ENCODE results near the gene MOGAT2.

MOGAT2 gene

GRCh38 chr11:75760243-75760642 is 42.6 kb downstream of the MOGAT2 start:
- no peak for DNase-seq

- DNase-seq, result no peak
Observed at GRCh38 chr11:75760710-75761493, 43.3 kb downstream of the MOGAT2 start.

- no peak for DNase-seq
Observed at GRCh38 chr11:75762158-75762557, 44.5 kb downstream of the MOGAT2 start.

- no peak for DNase-seq
Observed at GRCh38 chr11:75762885-75763284, 45.2 kb downstream of the MOGAT2 start.

- no peak for DNase-seq
Observed at GRCh38 chr11:75763846-75764245, 46.2 kb downstream of the MOGAT2 start.

- DNase-seq, result no peak
Observed at GRCh38 chr11:75765116-75765515, 47.5 kb downstream of the MOGAT2 start.

- DNase-seq, result no peak
Observed at GRCh38 chr11:75766443-75767227, 49.0 kb downstream of the MOGAT2 start.

- DNase-seq, result no peak
Observed at GRCh38 chr11:75767228-75767572, 49.6 kb downstream of the MOGAT2 start.

- no peak for DNase-seq
Observed at GRCh38 chr11:75767793-75768111, 50.1 kb downstream of the MOGAT2 start.

GRCh38 chr11:75768112-75768908 is 50.7 kb downstream of the MOGAT2 start, which contains the start of gene DGAT2:
Gene DGAT2, plus strand, starts transcription at chr11:75768778. Its CDS starts 214 bp downstream, at chr11:75768992.
- DNase-seq, result peak; percentile 83

- DNase-seq, result peak; percentile 12
Observed at GRCh38 chr11:75768909-75769771, 51.5 kb downstream of the MOGAT2 start.

GRCh38 chr11:75770102-75770501 is 52.5 kb downstream of the MOGAT2 start:
- no peak for DNase-seq

GRCh38 chr11:75771646-75772410 is 54.2 kb downstream of the MOGAT2 start:
- no peak for DNase-seq

- DNase-seq, result no peak
Observed at GRCh38 chr11:75773595-75774353, 56.1 kb downstream of the MOGAT2 start.

GRCh38 chr11:75775056-75775455 is 57.4 kb downstream of the MOGAT2 start:
- no peak for DNase-seq

- no peak for DNase-seq
Observed at GRCh38 chr11:75776546-75776945, 58.9 kb downstream of the MOGAT2 start.

- DNase-seq, result no peak
Observed at GRCh38 chr11:75777461-75778110, 59.9 kb downstream of the MOGAT2 start.

GRCh38 chr11:75778962-75779361 is 61.3 kb downstream of the MOGAT2 start:
- no peak for DNase-seq

- no peak for DNase-seq
Observed at GRCh38 chr11:75779960-75780359, 62.3 kb downstream of the MOGAT2 start.

- no peak for DNase-seq
Observed at GRCh38 chr11:75780888-75781287, 63.2 kb downstream of the MOGAT2 start.
